ENCODE measurements around the gene CDK2.
A peak's percentile ranks its signal among the peaks of the same experiment; 100 is the strongest.

CDK2 gene

GRCh38 chr12:55933169-55933798, 33.3 kb upstream of the CDK2 start:
- no peak for ATAC-seq
- Mint-ChIP-seq H3K4me1 (peaks cover 65% of the 10 kb centered on the region), H3K9me3 (no peaks in the 10 kb centered on the region), H3K27ac (peak overlapping the region; percentile 46 to 92), H3K27me3 (no peaks in the 10 kb centered on the region), H3K4me3 (peak overlapping the region; percentile 91 to 92)
- no peak for DNase-seq

- peak overlapping the region in 1 of 2 donors; percentile 46 for H3K27ac Mint-ChIP-seq
- ATAC-seq (no peak), DNase-seq (no peak)
- H3K4me1 Mint-ChIP-seq = peaks cover 71% of the 10 kb centered on the region
- no peaks in the 10 kb centered on the region for H3K27me3 Mint-ChIP-seq
- H3K4me3 Mint-ChIP-seq = peak overlapping the region; percentile 91 to 92
- H3K9me3 Mint-ChIP-seq = no peaks in the 10 kb centered on the region
These were observed 32.6 kb upstream of the CDK2 start for GRCh38 chr12:55933799-55934742.

GRCh38 chr12:55934773-55935172, 31.9 kb upstream of the CDK2 start:
- no peaks in the 10 kb centered on the region for H3K27me3 Mint-ChIP-seq
- ATAC-seq (no peak), DNase-seq (no peak)
- peak overlapping the region; percentile 91 to 92 for H3K4me3 Mint-ChIP-seq
- no peaks in the 10 kb centered on the region for H3K9me3 Mint-ChIP-seq
- peaks cover 71% of the 10 kb centered on the region for H3K4me1 Mint-ChIP-seq
- H3K27ac Mint-ChIP-seq = peak overlapping the region; percentile 2 to 23

GRCh38 chr12:55935738-55936151, 30.9 kb upstream of the CDK2 start:
- DNase-seq (peak in 1 of 2 donors; percentile 33), ATAC-seq (peak; percentile 11)
- H3K27me3 Mint-ChIP-seq = no peaks in the 10 kb centered on the region
- H3K4me1 Mint-ChIP-seq = peaks cover 71% of the 10 kb centered on the region
- no peaks in the 10 kb centered on the region for H3K9me3 Mint-ChIP-seq
- peak overlapping the region; percentile 91 to 92 for H3K4me3 Mint-ChIP-seq
- peak overlapping the region; percentile 67 to 84 for H3K27ac Mint-ChIP-seq

- no peak for ATAC-seq
- peak overlapping the region in 1 of 2 donors; percentile 7 for H3K4me3 Mint-ChIP-seq
- H3K4me1 Mint-ChIP-seq = peaks cover 87% of the 10 kb centered on the region
- no peaks in the 10 kb centered on the region for H3K9me3 Mint-ChIP-seq
- DNase-seq = no peak
- H3K27ac Mint-ChIP-seq = peak overlapping the region in 1 of 2 donors; percentile 60
- no peaks in the 10 kb centered on the region for H3K27me3 Mint-ChIP-seq
These were observed 28.6 kb upstream of the CDK2 start for GRCh38 chr12:55937981-55938380.

- ATAC-seq (peak; percentile 68), DNase-seq (peak in 1 of 2 donors; percentile 52)
- H3K27me3 Mint-ChIP-seq = no peaks in the 10 kb centered on the region
- peak overlapping the region; percentile 49 to 73 for H3K27ac Mint-ChIP-seq
- H3K4me1 Mint-ChIP-seq = peaks cover 93% of the 10 kb centered on the region
- H3K9me3 Mint-ChIP-seq = no peaks in the 10 kb centered on the region
- H3K4me3 Mint-ChIP-seq = peak overlapping the region; percentile 16 to 62
These were observed 27.7 kb upstream of the CDK2 start for GRCh38 chr12:55938826-55939501.

GRCh38 chr12:55940065-55940732, 26.4 kb upstream of the CDK2 start:
- Mint-ChIP-seq H3K4me3 (peak overlapping the region; percentile 12 to 27), H3K27me3 (no peaks in the 10 kb centered on the region), H3K27ac (peak overlapping the region in 1 of 2 donors; percentile 12), H3K9me3 (no peaks in the 10 kb centered on the region), H3K4me1 (peaks cover 93% of the 10 kb centered on the region)
- DNase-seq (peak; percentile 78 to 83), ATAC-seq (peak; percentile 90)

GRCh38 chr12:55942055-55942454, 24.6 kb upstream of the CDK2 start:
- no peak overlapping the region for H3K4me3 Mint-ChIP-seq
- ATAC-seq = no peak
- DNase-seq = no peak
- no peaks in the 10 kb centered on the region for H3K27me3 Mint-ChIP-seq
- no peaks in the 10 kb centered on the region for H3K9me3 Mint-ChIP-seq
- peaks cover 93% of the 10 kb centered on the region for H3K4me1 Mint-ChIP-seq
- H3K27ac Mint-ChIP-seq = peak overlapping the region in 1 of 2 donors; percentile 84

GRCh38 chr12:55942577-55943136, 24.0 kb upstream of the CDK2 start:
- no peak overlapping the region for H3K4me3 Mint-ChIP-seq
- no peak for DNase-seq
- H3K27me3 Mint-ChIP-seq = no peaks in the 10 kb centered on the region
- ATAC-seq = no peak
- H3K27ac Mint-ChIP-seq = peak overlapping the region; percentile 0 to 41
- no peaks in the 10 kb centered on the region for H3K9me3 Mint-ChIP-seq
- peaks cover 92% of the 10 kb centered on the region for H3K4me1 Mint-ChIP-seq

- ATAC-seq = peak; percentile 79
- peak overlapping the region; percentile 70 to 86 for H3K27ac Mint-ChIP-seq
These were observed 20.1 kb upstream of the CDK2 start for GRCh38 chr12:55946553-55946952.

GRCh38 chr12:55955344-55955743, 11.3 kb upstream of the CDK2 start:
- ATAC-seq = peak; percentile 27
- peak overlapping the region in 1 of 2 donors; percentile 8 for H3K27ac Mint-ChIP-seq

More at GRCh38 chr12:55946553-55946952, 20.1 kb upstream of the CDK2 start:
- DNase-seq = no peak
- Mint-ChIP-seq H3K9me3 (no peaks in the 10 kb centered on the region), H3K27me3 (no peaks in the 10 kb centered on the region), H3K4me1 (peaks cover 63% of the 10 kb centered on the region), H3K4me3 (no peak overlapping the region)

GRCh38 chr12:55955800-55956508, 10.7 kb upstream of the CDK2 start:
- Mint-ChIP-seq H3K27ac (peak overlapping the region; percentile 65 to 73), H3K9me3 (no peaks in the 10 kb centered on the region), H3K27me3 (no peaks in the 10 kb centered on the region), H3K4me1 (peaks cover 22% of the 10 kb centered on the region), H3K4me3 (no peak overlapping the region)
- ATAC-seq = peak; percentile 79
- peak; percentile 58 to 60 for DNase-seq

More at GRCh38 chr12:55955344-55955743, 11.3 kb upstream of the CDK2 start:
- Mint-ChIP-seq H3K4me3 (no peak overlapping the region), H3K27me3 (no peaks in the 10 kb centered on the region), H3K9me3 (no peaks in the 10 kb centered on the region), H3K4me1 (peaks cover 22% of the 10 kb centered on the region)
- DNase-seq = no peak

GRCh38 chr12:55957106-55957859, 9.3 kb upstream of the CDK2 start:
- ATAC-seq = peak; percentile 15
- Mint-ChIP-seq H3K27ac (peak overlapping the region in 1 of 2 donors; percentile 72), H3K4me3 (no peak overlapping the region), H3K27me3 (no peaks in the 10 kb centered on the region), H3K4me1 (peaks cover 16% of the 10 kb centered on the region), H3K9me3 (no peaks in the 10 kb centered on the region)
- no peak for DNase-seq

GRCh38 chr12:55963760-55964159, 2.9 kb upstream of the CDK2 start:
- no peak overlapping the region for H3K27ac Mint-ChIP-seq

More at GRCh38 chr12:55963760-55964159, 2.9 kb upstream of the CDK2 start:
- ATAC-seq (no peak), DNase-seq (no peak)
- Mint-ChIP-seq H3K4me3 (no peak overlapping the region), H3K27me3 (no peaks in the 10 kb centered on the region), H3K9me3 (no peaks in the 10 kb centered on the region), H3K4me1 (peaks cover 34% of the 10 kb centered on the region)

All from stimulated activated naive CD8-positive, alpha-beta T cell treated with anti-CD3 and anti-CD28 coated beads, Interleukin-15, amount 100 ng/mL, for 72 hours (primary cell).